ENCODE data around the gene BEST4. TPM values are rescaled to one million over a fixed set of nuclear protein-coding genes. Genes with fewer than 3 reads are reported as not detected.

Gene BEST4
- total and polyA plus RNA-seq, 2 experiments from 2014 or later, result 0.31 to 0.32 TPM

GRCh38 chr1:44806704-44807363 lies 18.9 kb upstream of the BEST4 start, which contains the start of gene DYNLT4:
TSS of gene DYNLT4 (minus strand) at chr1:44807351. CDS start at chr1:44806668, 683 bp downstream.
- peak within 1 kb of the TSS; percentile 97 for H3K9ac ChIP-seq
- H3K27me3 ChIP-seq (replicated peaks; ENCODE audit: insufficient read depth), result no peaks in the 10 kb centered on the region
- H3K9me2 ChIP-seq (ENCODE audit: insufficient read depth), result no peaks in the 10 kb centered on the region
- H3K4me3 ChIP-seq, result peak within 1 kb of the TSS; percentile 72
- H2AFZ ChIP-seq, result no peak within 1 kb of the TSS
- H3F3A ChIP-seq (ENCODE audit: insufficient read depth), result peaks cover 76% of the 10 kb centered on the region
- peak within 1 kb of the TSS; percentile 100 for H3K27ac ChIP-seq
- no peak for TF ChIP-seq EZH2phosphoT487 (IDR thresholded peaks at IDR 0.05; ENCODE audit: insufficient read depth, low read depth)
- TF ChIP-seq EZH2 (IDR thresholded peaks at IDR 0.05; ENCODE audit: insufficient read depth, poor library complexity, severe bottlenecking), result no peak
- H3K79me2 ChIP-seq (ENCODE audit: insufficient read depth), result peaks cover 62% of the 10 kb centered on the region
- no peak for DNase-seq
- peak within 1 kb of the TSS; percentile 92 for H3K4me2 ChIP-seq (ENCODE audit: unreplicated experiment)
- H3K9me3 ChIP-seq (ENCODE audit: low read depth), result no peaks in the 10 kb centered on the region
- WGBS, 2 experiments (ENCODE audit: low coverage in 1 of 2, low lambda C conversion rate in 2 of 2, missing lambda C conversion rate in 2 of 2), result 19 to 22% methylated on average over 7 of the region's 7 CpGs
- no peaks in the 10 kb centered on the region for H4K20me1 ChIP-seq (ENCODE audit: insufficient read depth)
- peaks cover 72% of the 10 kb centered on the region for H3K4me1 ChIP-seq (ENCODE audit: insufficient read depth)
- in situ Hi-C loops (cut with MboI), result no loop called here
- peaks cover 16% of the 10 kb centered on the region; the same call in 1 of the 2 replicates for H3K36me3 ChIP-seq (ENCODE audit: low read depth)

DNA sequence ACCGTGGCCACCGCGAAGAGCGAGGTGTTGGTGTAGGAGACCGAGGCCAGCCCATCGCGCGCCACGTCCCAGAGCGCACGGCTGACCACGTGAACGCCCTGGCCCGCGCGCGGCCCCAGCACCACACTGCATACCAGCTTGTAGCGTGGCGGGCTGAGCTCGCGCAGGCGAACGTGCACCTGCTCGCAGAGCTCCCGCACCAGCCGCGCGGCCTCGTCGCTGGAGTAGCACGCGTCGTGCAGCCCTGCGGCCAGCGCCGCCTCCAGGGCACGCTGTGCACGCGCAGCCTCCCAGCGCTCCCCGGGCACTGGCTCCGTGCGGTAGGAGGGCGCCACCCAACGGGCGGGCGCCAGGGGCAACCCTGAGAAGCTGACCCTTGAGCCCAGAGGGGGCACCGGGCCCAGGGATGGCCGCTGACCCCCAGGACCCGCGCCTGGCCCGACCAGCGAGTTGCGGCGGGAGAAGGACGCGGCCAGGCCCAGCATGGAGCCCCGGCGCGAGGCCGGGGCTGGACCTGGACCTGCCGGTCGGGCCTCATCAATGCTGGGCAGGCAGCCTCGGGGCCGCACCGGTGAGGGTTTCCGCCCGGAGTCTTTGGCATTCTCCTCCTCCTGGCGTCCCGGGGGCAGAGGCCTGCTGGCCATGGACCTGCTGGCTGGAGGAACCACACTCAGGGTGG lies 18.2 kb upstream of the BEST4 start:
- in situ Hi-C loops (cut with MboI), result no loop called here
- Histone ChIP-seq H3K79me2 (ENCODE audit: insufficient read depth) (peaks cover 68% of the 10 kb centered on the region), H3K27ac (peak overlapping the region; percentile 100)

DNA sequence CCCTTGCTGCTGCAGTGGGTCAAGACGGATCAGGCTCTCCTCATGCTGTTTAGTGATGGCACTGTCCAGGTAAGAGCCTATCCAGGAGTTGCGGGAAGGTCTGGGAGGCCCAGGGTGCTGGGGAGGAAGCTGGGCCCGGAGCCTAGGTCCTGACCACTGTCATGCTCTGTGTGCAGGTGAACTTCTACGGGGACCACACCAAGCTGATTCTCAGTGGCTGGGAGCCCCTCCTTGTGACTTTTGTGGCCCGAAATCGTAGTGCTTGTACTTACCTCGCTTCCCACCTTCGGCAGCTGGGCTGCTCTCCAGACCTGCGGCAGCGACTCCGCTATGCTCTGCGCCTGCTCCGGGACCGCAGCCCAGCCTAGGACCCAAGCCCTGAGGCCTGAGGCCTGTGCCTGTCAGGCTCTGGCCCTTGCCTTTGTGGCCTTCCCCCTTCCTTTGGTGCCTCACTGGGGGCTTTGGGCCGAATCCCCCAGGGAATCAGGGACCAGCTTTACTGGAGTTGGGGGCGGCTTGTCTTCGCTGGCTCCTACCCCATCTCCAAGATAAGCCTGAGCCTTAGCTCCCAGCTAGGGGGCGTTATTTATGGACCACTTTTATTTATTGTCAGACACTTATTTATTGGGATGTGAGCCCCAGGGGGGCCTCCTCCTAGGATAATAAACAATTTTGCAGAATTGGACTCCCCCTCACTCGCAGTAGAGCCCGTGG lies 17.5 kb upstream of the BEST4 start:
- H3K9me3 ChIP-seq (ENCODE audit: low read depth), result no peaks in the 10 kb centered on the region
- H3K27ac ChIP-seq, result peak overlapping the region; percentile 100
- H3K9ac ChIP-seq, result peak overlapping the region; percentile 97; the same call in 1 of the 2 replicates
- peaks cover 16% of the 10 kb centered on the region; the same call in 1 of the 2 replicates for H3K36me3 ChIP-seq (ENCODE audit: low read depth)
- H3K27me3 ChIP-seq (replicated peaks; ENCODE audit: insufficient read depth), result no peaks in the 10 kb centered on the region
- no peak overlapping the region for H3K4me2 ChIP-seq (ENCODE audit: unreplicated experiment)
- peaks cover 58% of the 10 kb centered on the region for H3K4me1 ChIP-seq (ENCODE audit: insufficient read depth)
- no peaks in the 10 kb centered on the region for H3K9me2 ChIP-seq (ENCODE audit: insufficient read depth)
- no peak overlapping the region for H2AFZ ChIP-seq
- no peak for DNase-seq
- in situ Hi-C loops (cut with MboI), result no loop called here
- H3K79me2 ChIP-seq (ENCODE audit: insufficient read depth), result peaks cover 73% of the 10 kb centered on the region
- TF ChIP-seq EZH2 (IDR thresholded peaks at IDR 0.05; ENCODE audit: insufficient read depth, poor library complexity, severe bottlenecking), result no peak
- no peak for TF ChIP-seq EZH2phosphoT487 (IDR thresholded peaks at IDR 0.05; ENCODE audit: insufficient read depth, low read depth)
- H3F3A ChIP-seq (ENCODE audit: insufficient read depth), result peaks cover 63% of the 10 kb centered on the region
- no peak overlapping the region for H3K4me3 ChIP-seq
- 91% methylated on average over 20 of the region's 20 CpGs for WGBS, 2 experiments (ENCODE audit: low coverage in 1 of 2, low lambda C conversion rate in 2 of 2, missing lambda C conversion rate in 2 of 2)
- H4K20me1 ChIP-seq (ENCODE audit: insufficient read depth), result no peaks in the 10 kb centered on the region

More for the DNA sequence above, 18.2 kb upstream of the BEST4 start:
- 84 to 87% methylated on average over 49 to 70 of the region's 70 CpGs for WGBS, 2 experiments (ENCODE audit: low coverage in 1 of 2, low lambda C conversion rate in 2 of 2, missing lambda C conversion rate in 2 of 2)
- peak overlapping the region; percentile 97 for H3K9ac ChIP-seq
- H3F3A ChIP-seq (ENCODE audit: insufficient read depth), result peaks cover 70% of the 10 kb centered on the region
- H3K4me2 ChIP-seq (ENCODE audit: unreplicated experiment), result peak overlapping the region; percentile 92
- H3K27me3 ChIP-seq (replicated peaks; ENCODE audit: insufficient read depth), result no peaks in the 10 kb centered on the region
- H3K9me2 ChIP-seq (ENCODE audit: insufficient read depth), result no peaks in the 10 kb centered on the region
- H2AFZ ChIP-seq, result no peak overlapping the region
- TF ChIP-seq EZH2 (IDR thresholded peaks at IDR 0.05; ENCODE audit: insufficient read depth, poor library complexity, severe bottlenecking) (no peak), EZH2phosphoT487 (IDR thresholded peaks at IDR 0.05; ENCODE audit: insufficient read depth, low read depth) (no peak)
- peaks cover 16% of the 10 kb centered on the region; the same call in 1 of the 2 replicates for H3K36me3 ChIP-seq (ENCODE audit: low read depth)
- no peaks in the 10 kb centered on the region for H4K20me1 ChIP-seq (ENCODE audit: insufficient read depth)
- H3K4me3 ChIP-seq, result peak overlapping the region; percentile 37
- H3K9me3 ChIP-seq (ENCODE audit: low read depth), result no peaks in the 10 kb centered on the region
- H3K4me1 ChIP-seq (ENCODE audit: insufficient read depth), result peaks cover 65% of the 10 kb centered on the region
- no peak for DNase-seq
